Hematopoietic multipotent progenitor cell treated with erythropoietin and hydrocortisone succinate and interleukin-3 and kit ligand, for 4 days (in vitro differentiated cells): Measurements from ENCODE around the gene ACSS3.
A peak's percentile ranks its signal among the peaks of the same experiment; 100 is the strongest.
"Not testable (repeated sequence)": the region's sequence is repeated elsewhere in the genome, so short reads cannot be mapped to it uniquely, and the experiment has no call there.

Experiments used
- DNase-seq: peaks from one replicate; pipeline ENCODE4 v3.0.0-alpha.2; 2015

ACSS3 gene

GRCh38 chr12:81168445-81168844, 90.6 kb downstream of the ACSS3 start:
- no peak for DNase-seq

- DNase-seq, result no peak
These were observed 92.2 kb downstream of the ACSS3 start for GRCh38 chr12:81170072-81170471.

- DNase-seq, result no peak
These were observed 95.0 kb downstream of the ACSS3 start for GRCh38 chr12:81172851-81173250.

GRCh38 chr12:81174664-81175063, 96.8 kb downstream of the ACSS3 start:
- no peak for DNase-seq

GRCh38 chr12:81176796-81177195, 98.9 kb downstream of the ACSS3 start:
- no peak for DNase-seq

GRCh38 chr12:81181691-81182090, 103.8 kb downstream of the ACSS3 start:
- DNase-seq, result no peak

GRCh38 chr12:81187686-81188085, 109.8 kb downstream of the ACSS3 start:
- no peak for DNase-seq

- DNase-seq, result no peak
These were observed 118.7 kb downstream of the ACSS3 start for GRCh38 chr12:81196595-81196994.

- DNase-seq, result not testable (repeated sequence)
These were observed 122.7 kb downstream of the ACSS3 start for GRCh38 chr12:81200561-81200960.

GRCh38 chr12:81203671-81204204, 125.9 kb downstream of the ACSS3 start:
- DNase-seq, result no peak

GRCh38 chr12:81205416-81205815, 127.5 kb downstream of the ACSS3 start:
- DNase-seq, result no peak

- DNase-seq, result no peak
These were observed 128.6 kb downstream of the ACSS3 start for GRCh38 chr12:81206429-81206828.

- DNase-seq, result no peak
These were observed 129.3 kb downstream of the ACSS3 start for GRCh38 chr12:81207173-81207572.

- DNase-seq, result peak; percentile 1
These were observed 129.8 kb downstream of the ACSS3 start for GRCh38 chr12:81207664-81208063.

- no peak for DNase-seq
These were observed 130.5 kb downstream of the ACSS3 start for GRCh38 chr12:81208187-81208911.

- no peak for DNase-seq
These were observed 131.1 kb downstream of the ACSS3 start for GRCh38 chr12:81209012-81209411.

GRCh38 chr12:81209772-81210225, 131.9 kb downstream of the ACSS3 start:
- not testable (repeated sequence) for DNase-seq

- DNase-seq, result no peak
These were observed 133.4 kb downstream of the ACSS3 start for GRCh38 chr12:81211306-81211705.

GRCh38 chr12:81212996-81213696, 135.3 kb downstream of the ACSS3 start:
- DNase-seq, result no peak

GRCh38 chr12:81216739-81217138, 138.9 kb downstream of the ACSS3 start:
- no peak for DNase-seq

GRCh38 chr12:81221681-81222080, 143.8 kb downstream of the ACSS3 start:
- DNase-seq, result no peak

GRCh38 chr12:81222846-81223592, 145.1 kb downstream of the ACSS3 start:
- no peak for DNase-seq

- no peak for DNase-seq
These were observed 146.7 kb downstream of the ACSS3 start for GRCh38 chr12:81224626-81225025.
